ENCODE measurements around the gene GASK1A. TPM values are rescaled to one million over a fixed set of nuclear protein-coding genes. Genes with fewer than 3 reads are reported as not detected.

GASK1A gene
- total and polyA plus RNA-seq, 2 of the 8 experiments (the other 6 are each of a cell fraction or from before 2014, with no cell fraction given) = 4.7 to 7.9 TPM

DNA sequence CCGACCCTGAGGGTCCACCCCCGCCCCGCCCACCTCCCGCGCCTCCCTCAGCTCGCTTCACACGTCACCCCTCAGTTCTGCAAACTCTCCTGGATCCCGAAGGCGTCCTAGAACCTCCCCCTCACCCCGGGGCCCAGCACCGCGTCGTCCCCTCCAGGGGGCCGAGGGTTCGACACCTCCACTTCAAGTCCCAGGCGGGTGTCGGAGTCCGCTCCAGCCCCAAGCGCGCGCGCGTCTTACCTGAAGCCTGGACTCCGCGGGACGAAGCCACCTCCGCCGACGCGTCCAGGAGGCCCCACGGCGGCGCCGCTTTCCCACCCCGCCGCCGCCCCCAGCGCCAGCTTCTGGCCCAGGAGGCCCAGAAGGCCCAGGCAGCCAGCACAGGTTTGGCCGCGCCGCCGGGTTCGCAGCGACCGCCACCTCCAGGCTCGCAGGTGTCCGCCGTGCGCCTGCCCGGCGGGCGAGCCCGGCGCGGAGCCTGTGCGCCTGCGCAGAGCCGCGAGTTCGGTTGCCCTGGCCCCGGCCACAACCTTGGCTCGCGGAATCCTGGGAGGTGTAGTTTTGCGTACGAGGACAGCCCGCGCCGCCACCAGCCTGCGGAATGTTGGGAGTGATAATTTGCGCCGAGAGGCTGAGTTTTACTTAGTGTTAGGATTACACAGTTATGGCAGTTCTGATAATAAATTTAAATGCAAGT lies 126.6 kb downstream of the GASK1A start, which contains the start of gene POMGNT2:
TSS of gene POMGNT2 (minus strand) at position 484 of the 697 bp plus-strand sequence. CDS start 24,648 bp downstream, outside the sequence.
- peak within 1 kb of the TSS; percentile 57 to 89 (median 70) for H3K4me3 ChIP-seq (ENCODE audit: extremely low read depth in 1 of 4, insufficient read depth in 2 of 4, low read depth in 3 of 4, low read length in 4 of 4)
- H3K36me3 ChIP-seq (ENCODE audit: control insufficient read depth in 2 of 4, insufficient read depth in 4 of 4, low read length in 3 of 4) = no peaks in the 10 kb centered on the region
- no peak within 1 kb of the TSS for H2BK5ac ChIP-seq (ENCODE audit: low read depth, low read length)
- no peak within 1 kb of the TSS for H3K56ac ChIP-seq (replicated peaks; ENCODE audit: insufficient read length, low read depth, low read length)
- no peak within 1 kb of the TSS for H2BK12ac ChIP-seq (ENCODE audit: low read depth, low read length)
- H4K20me1 ChIP-seq (replicated peaks in 1 of 2; ENCODE audit: control insufficient read depth in 1 of 2, insufficient read depth in 2 of 2, low read length in 2 of 2) = peaks cover 0 to 2% of the 10 kb centered on the region in 2 experiments
- no peaks in the 10 kb centered on the region for H3K9me3 ChIP-seq (ENCODE audit: insufficient read depth in 2 of 2, low read depth in 1 of 2, low read length in 1 of 2)
- H2BK20ac ChIP-seq (ENCODE audit: low read length) = no peak within 1 kb of the TSS
- H3K4ac ChIP-seq (replicated peaks; ENCODE audit: insufficient read length, low read depth, low read length) = no peak within 1 kb of the TSS
- H4K5ac ChIP-seq (ENCODE audit: insufficient read length, low read depth, low read length) = no peak within 1 kb of the TSS
- 3% methylated on average over 39 of the region's 71 CpGs; no CpG with 5 or more reads in 1 of the 2 experiments for WGBS, 2 experiments (ENCODE audit: extremely low coverage in 1 of 2, insufficient coverage in 1 of 2, insufficient read length in 1 of 2, insufficient replicate concordance in 2 of 2, low coverage in 1 of 2, low lambda C conversion rate in 2 of 2, missing lambda C conversion rate in 1 of 2)
- H4K91ac ChIP-seq (replicated peaks; ENCODE audit: insufficient read length, low read length) = no peak within 1 kb of the TSS
- no peak within 1 kb of the TSS for H2BK120ac ChIP-seq (replicated peaks; ENCODE audit: low read depth, low read length)
- no peak within 1 kb of the TSS for H2AK5ac ChIP-seq (ENCODE audit: low read depth, low read length)
- ChIA-PET CTCF (ENCODE audit: partially characterized antibody) (interaction anchor here (1.1 to 1.3 kb wide), 5 partner anchors 51 to 144 kb away, joined by 3 to 5 read pairs (median 3); no protein-coding TSS in a partner anchor), POLR2A (ENCODE audit: partially characterized antibody) (no interaction called here)
- H3K18ac ChIP-seq (ENCODE audit: extremely low read depth, low read length) = no peak within 1 kb of the TSS
- 0 out of 2 replicates have a peak within 1 kb of the TSS, but pooled peaks have one; percentile 17 for H4K8ac ChIP-seq (ENCODE audit: extremely low read depth, insufficient read depth, low read length)
- H3K27ac ChIP-seq (ENCODE audit: low read depth, low read length) = no peak within 1 kb of the TSS
- H3K23me2 ChIP-seq (ENCODE audit: low read depth, low read length) = peaks cover 7% of the 10 kb centered on the region; the same call in 1 of the 2 replicates
- peak within 1 kb of the TSS in 1 of 4 experiments; percentile 2; a peak in 1 of 7 replicates for H3K9ac ChIP-seq (replicated peaks in 1 of 4; ENCODE audit: extremely low read depth in 1 of 4, low read depth in 3 of 4, low read length in 3 of 4)
- peaks cover 0 to 8% (median 0%) of the 10 kb centered on the region in 4 experiments; a peak in 4 of 7 replicates for H3K4me1 ChIP-seq (replicated peaks in 1 of 4; ENCODE audit: control insufficient read depth in 3 of 4, insufficient read depth in 4 of 4, low read length in 3 of 4)
- H2AFZ ChIP-seq (ENCODE audit: low read length) = peak within 1 kb of the TSS; percentile 88
- no peak within 1 kb of the TSS for H2BK15ac ChIP-seq (ENCODE audit: low read length)
- peaks cover 0 to 8% (median 5%) of the 10 kb centered on the region in 4 experiments; a peak in 5 of 7 replicates for H3K27me3 ChIP-seq (replicated peaks in 1 of 4; ENCODE audit: control insufficient read depth in 3 of 4, extremely low read depth in 1 of 4, insufficient read depth in 3 of 4, low read length in 3 of 4)
- peaks cover 3% of the 10 kb centered on the region for H3K79me1 ChIP-seq (ENCODE audit: low read depth, low read length)
- no peak within 1 kb of the TSS for H3K23ac ChIP-seq (ENCODE audit: insufficient read length)
- FAIRE-seq (no peak), DNase-seq (ENCODE audit: low read depth in 1 of 2, low spot score in 2 of 2) (peak; percentile 61 to 91)
- peak within 1 kb of the TSS; percentile 62 to 71 for H3K4me2 ChIP-seq (ENCODE audit: insufficient read depth in 1 of 2, low read depth in 2 of 2, low read length in 2 of 2)
- no peak within 1 kb of the TSS for H3K14ac ChIP-seq (ENCODE audit: insufficient read length)
- H3K79me2 ChIP-seq (ENCODE audit: control insufficient read depth in 1 of 2, insufficient read depth in 2 of 2, low read length in 2 of 2) = peaks cover 0 to 3% of the 10 kb centered on the region in 2 experiments; a peak in 1 of 4 replicates
- TF ChIP-seq RBBP5 (IDR thresholded peaks at IDR 0.05; ENCODE audit: borderline replicate concordance, low read depth, low read length) = no peak; the same call in 1 of the 2 replicates
- TF ChIP-seq BRCA1 (IDR thresholded peaks at IDR 0.05; ENCODE audit: low read depth, low read length) = no peak
- peak; percentile 69 for TF ChIP-seq SIX5 (IDR thresholded peaks at IDR 0.05; ENCODE audit: low read depth, low read length)
- TF ChIP-seq YY1 (IDR thresholded peaks at IDR 0.05; ENCODE audit: low read depth, low read length) = no peak
- peak; percentile 54 for TF ChIP-seq TAF1 (IDR thresholded peaks at IDR 0.05; ENCODE audit: low read depth, low read length)
- TF ChIP-seq, protein P1, sequence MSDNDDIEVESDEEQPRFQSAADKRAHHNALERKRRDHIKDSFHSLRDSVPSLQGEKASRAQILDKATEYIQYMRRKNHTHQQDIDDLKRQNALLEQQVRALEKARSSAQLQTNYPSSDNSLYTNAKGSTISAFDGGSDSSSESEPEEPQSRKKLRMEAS (IDR thresholded peaks at IDR 0.05) = peak; percentile 34; the same call in 1 of the 2 replicates
- TF ChIP-seq RAD21 (IDR thresholded peaks at IDR 0.05 in 1 of 2, conservative IDR thresholded peaks at IDR 0.05 in 1 of 2; ENCODE audit: low read depth in 2 of 2, low read length in 2 of 2) = peak in 1 of 2 experiments; percentile 15; a peak in 1 of 4 replicates
- TF ChIP-seq POLR2A (IDR thresholded peaks at IDR 0.05; ENCODE audit: control extremely low read depth in 1 of 2, low read depth in 2 of 2, low read length in 2 of 2) = peak in 1 of 2 experiments; percentile 51; a peak in 1 of 3 replicates
